Mucosa of rectum (tissue), 2 donors: ENCODE data around the gene POU2AF3.
"Not testable (repeated sequence)": the region's sequence is repeated elsewhere in the genome, so short reads cannot be mapped to it uniquely, and the experiment has no call there.

Experiments used
- H3K27ac ChIP-seq, 2 donors: one replicate each; pipeline ENCODE4 v1.7.0; 2013; ENCODE audit warnings: inconsistent platforms in 2 of 2, low read depth in 2 of 2, low read length in 2 of 2
- H3K27me3 ChIP-seq, 2 donors: one replicate each; pipeline ENCODE4 v1.7.0; 2013; ENCODE audit warnings: low read length in 2 of 2; ENCODE audit not compliant: control insufficient read depth in 2 of 2, insufficient read depth in 2 of 2
- H3K36me3 ChIP-seq, 2 donors: one replicate each; pipeline ENCODE4 v1.7.0; 2013; ENCODE audit warnings: low read length in 2 of 2; ENCODE audit not compliant: control insufficient read depth in 2 of 2, insufficient read depth in 2 of 2
- H3K4me1 ChIP-seq, 2 donors: one replicate each; pipeline ENCODE4 v1.7.0; 2013; ENCODE audit warnings: low read length in 2 of 2, mild to moderate bottlenecking in 1 of 2; ENCODE audit not compliant: control insufficient read depth in 2 of 2, insufficient read depth in 2 of 2
- H3K4me3 ChIP-seq, 2 donors: one replicate each; pipeline ENCODE4 v1.7.0; 2013; ENCODE audit warnings: low read length in 2 of 2
- H3K9ac ChIP-seq, 2 donors: one replicate each; pipeline ENCODE4 v1.7.0; 2013; ENCODE audit warnings: low read length in 2 of 2, low read depth in 1 of 2, mild to moderate bottlenecking in 1 of 2
- H3K9me3 ChIP-seq, 2 donors: one replicate each; pipeline ENCODE4 v1.7.0; 2013; ENCODE audit warnings: low read length in 2 of 2; ENCODE audit not compliant: control insufficient read depth in 2 of 2
- donor health status: healthy.
- donor health status: Normal muscosa, but diverticular disease.

Gene POU2AF3, protein sequence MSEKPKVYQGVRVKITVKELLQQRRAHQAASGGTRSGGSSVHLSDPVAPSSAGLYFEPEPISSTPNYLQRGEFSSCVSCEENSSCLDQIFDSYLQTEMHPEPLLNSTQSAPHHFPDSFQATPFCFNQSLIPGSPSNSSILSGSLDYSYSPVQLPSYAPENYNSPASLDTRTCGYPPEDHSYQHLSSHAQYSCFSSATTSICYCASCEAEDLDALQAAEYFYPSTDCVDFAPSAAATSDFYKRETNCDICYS

GRCh38 chr11:111298413-111299100 lies at the start of gene POU2AF3:
Gene POU2AF3 (plus strand): TSS chr11:111298546. CDS start chr11:111298582, 36 bp downstream.
- Histone ChIP-seq H3K4me1 (peaks cover 33 to 34% of the 10 kb centered on the region in 2 donors), H3K9me3 (no peaks in the 10 kb centered on the region), H3K9ac (peak within 1 kb of the TSS; percentile 87 to 93), H3K27me3 (no peaks in the 10 kb centered on the region), H3K36me3 (peaks cover 0 to 3% of the 10 kb centered on the region in 2 donors), H3K27ac (peak within 1 kb of the TSS; percentile 85 to 89), H3K4me3 (peak within 1 kb of the TSS; percentile 80 to 85)

GRCh38 chr11:111250936-111251335 lies 47.4 kb upstream of the POU2AF3 start:
- H3K27ac ChIP-seq, result no peak overlapping the region
- no peaks in the 10 kb centered on the region for H3K9me3 ChIP-seq
- no peaks in the 10 kb centered on the region for H3K27me3 ChIP-seq
- H3K4me1 ChIP-seq, result no peaks in the 10 kb centered on the region
- H3K4me3 ChIP-seq, result no peak overlapping the region
- no peaks in the 10 kb centered on the region for H3K36me3 ChIP-seq
- no peak overlapping the region for H3K9ac ChIP-seq

DNA sequence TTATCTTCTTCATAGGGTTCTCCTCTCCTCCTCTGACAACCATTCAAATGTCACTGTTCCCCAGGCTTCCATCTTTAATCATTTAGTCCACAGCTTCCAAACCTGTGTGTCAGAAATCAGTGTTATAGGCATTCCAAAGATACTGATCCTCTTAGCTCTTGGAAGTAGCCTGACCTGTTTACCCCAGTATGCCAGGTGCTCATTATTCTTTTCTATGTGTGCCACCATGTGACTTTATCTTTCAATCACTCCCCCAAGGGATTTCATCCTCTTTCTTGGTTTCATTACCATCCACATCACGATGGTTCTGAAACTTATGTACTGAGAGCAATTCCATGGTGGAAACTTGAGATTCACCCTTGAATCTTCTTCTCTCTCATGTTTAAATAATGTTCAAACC lies 45.2 kb upstream of the POU2AF3 start:
- no peaks in the 10 kb centered on the region for H3K9me3 ChIP-seq
- H3K36me3 ChIP-seq, result no peaks in the 10 kb centered on the region
- H3K27me3 ChIP-seq, result no peaks in the 10 kb centered on the region
- no peak overlapping the region for H3K27ac ChIP-seq
- no peak overlapping the region for H3K9ac ChIP-seq
- H3K4me3 ChIP-seq, result no peak overlapping the region
- H3K4me1 ChIP-seq, result no peaks in the 10 kb centered on the region

DNA sequence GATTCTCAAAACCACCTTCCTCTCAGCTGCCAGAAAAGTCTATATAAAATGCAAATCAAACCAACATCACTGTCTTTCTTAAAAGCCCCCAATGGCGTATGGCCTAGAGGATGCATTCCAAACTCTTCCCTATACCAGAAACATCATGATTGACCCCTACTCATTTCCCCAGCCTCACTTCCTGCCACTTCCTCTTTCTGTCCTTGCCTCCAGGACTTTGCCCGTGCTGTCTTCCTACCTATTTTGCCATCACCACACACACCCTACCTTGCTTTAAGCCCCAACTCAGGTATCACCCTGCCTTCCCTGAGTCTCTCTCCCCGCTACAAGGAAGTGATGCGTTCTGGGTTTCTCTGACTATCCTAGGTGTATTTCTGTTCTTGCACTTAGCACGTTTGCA lies 44.7 kb upstream of the POU2AF3 start:
- no peaks in the 10 kb centered on the region for H3K4me1 ChIP-seq
- H3K36me3 ChIP-seq, result no peaks in the 10 kb centered on the region
- H3K9ac ChIP-seq, result no peak overlapping the region
- H3K27ac ChIP-seq, result no peak overlapping the region
- no peaks in the 10 kb centered on the region for H3K27me3 ChIP-seq
- no peaks in the 10 kb centered on the region for H3K9me3 ChIP-seq
- no peak overlapping the region for H3K4me3 ChIP-seq

DNA sequence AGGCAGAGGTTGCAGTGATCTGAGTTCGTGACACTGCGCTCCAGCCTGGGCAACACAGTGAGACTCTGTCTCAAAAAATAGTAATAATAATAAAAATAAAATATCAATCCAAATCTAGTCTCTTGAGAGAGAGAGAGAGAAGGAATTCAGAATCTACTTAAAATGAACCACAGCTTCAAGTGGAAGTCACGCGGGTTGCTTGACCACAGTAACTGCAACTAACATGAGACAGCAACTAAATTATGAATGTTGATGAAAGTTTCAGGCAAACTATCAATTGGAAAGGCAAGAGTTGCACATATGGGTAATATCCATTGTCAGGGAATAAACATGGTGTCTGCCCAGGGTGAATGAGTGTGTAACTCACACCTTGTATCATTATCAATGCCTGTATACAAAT lies 40.3 kb upstream of the POU2AF3 start:
- Histone ChIP-seq H3K27me3 (peaks cover 0 to 2% of the 10 kb centered on the region in 2 donors), H3K27ac (no peak overlapping the region), H3K9me3 (no peaks in the 10 kb centered on the region), H3K36me3 (no peaks in the 10 kb centered on the region), H3K4me3 (no peak overlapping the region), H3K9ac (no peak overlapping the region), H3K4me1 (no peaks in the 10 kb centered on the region)

- Histone ChIP-seq H3K4me3 (no peak overlapping the region), H3K4me1 (no peaks in the 10 kb centered on the region), H3K27ac (no peak overlapping the region), H3K9ac (no peak overlapping the region), H3K9me3 (no peaks in the 10 kb centered on the region), H3K36me3 (no peaks in the 10 kb centered on the region), H3K27me3 (peaks cover 0 to 2% of the 10 kb centered on the region in 2 donors)
Observed at GRCh38 chr11:111259896-111260295, 38.5 kb upstream of the POU2AF3 start.

GRCh38 chr11:111260811-111261210 lies 37.5 kb upstream of the POU2AF3 start:
- Histone ChIP-seq H3K4me3 (no peak overlapping the region), H3K9me3 (no peaks in the 10 kb centered on the region), H3K27me3 (peaks cover 0 to 2% of the 10 kb centered on the region in 2 donors), H3K9ac (no peak overlapping the region), H3K4me1 (no peaks in the 10 kb centered on the region), H3K27ac (no peak overlapping the region), H3K36me3 (no peaks in the 10 kb centered on the region)

DNA sequence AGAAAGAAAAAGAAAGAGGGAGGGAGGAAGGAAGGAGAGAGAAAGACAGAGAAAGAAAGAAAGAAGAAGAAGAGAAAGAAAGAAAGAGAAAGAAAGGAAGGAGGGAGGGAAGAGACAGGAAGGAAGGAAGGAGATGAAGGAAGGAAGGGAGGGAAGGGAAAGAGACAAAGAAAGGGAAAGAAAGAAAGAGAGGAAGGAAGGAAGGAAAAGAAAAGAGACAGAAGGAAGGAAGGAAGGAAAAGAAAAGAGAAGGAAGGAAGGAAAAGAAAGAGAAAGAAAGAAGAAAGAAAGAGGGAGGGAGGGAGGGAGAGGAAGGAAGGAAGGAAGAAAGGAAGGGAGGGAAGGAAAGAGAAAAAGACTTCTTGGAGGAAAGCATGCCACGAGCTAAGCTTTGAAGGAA lies 33.7 kb upstream of the POU2AF3 start:
- Histone ChIP-seq H3K4me3 (no peak overlapping the region), H3K9me3 (no peaks in the 10 kb centered on the region), H3K27me3 (peaks cover 0 to 2% of the 10 kb centered on the region in 2 donors), H3K9ac (no peak overlapping the region), H3K36me3 (no peaks in the 10 kb centered on the region), H3K4me1 (no peaks in the 10 kb centered on the region), H3K27ac (no peak overlapping the region)

GRCh38 chr11:111265421-111265820 lies 32.9 kb upstream of the POU2AF3 start:
- Histone ChIP-seq H3K27ac (no peak overlapping the region), H3K9me3 (no peaks in the 10 kb centered on the region), H3K4me1 (no peaks in the 10 kb centered on the region), H3K9ac (no peak overlapping the region), H3K27me3 (peaks cover 0 to 2% of the 10 kb centered on the region in 2 donors), H3K36me3 (no peaks in the 10 kb centered on the region), H3K4me3 (no peak overlapping the region)

GRCh38 chr11:111268303-111268702 lies 30.0 kb upstream of the POU2AF3 start:
- not testable (repeated sequence) for H3K36me3 ChIP-seq, H3K27me3 ChIP-seq, H3K4me1 ChIP-seq, H3K9ac ChIP-seq, H3K4me3 ChIP-seq, H3K9me3 ChIP-seq, H3K27ac ChIP-seq
